ENCODE measurements around the gene RAB28.
A peak's percentile ranks its signal among the peaks of the same experiment; 100 is the strongest.

Gene RAB28

DNA sequence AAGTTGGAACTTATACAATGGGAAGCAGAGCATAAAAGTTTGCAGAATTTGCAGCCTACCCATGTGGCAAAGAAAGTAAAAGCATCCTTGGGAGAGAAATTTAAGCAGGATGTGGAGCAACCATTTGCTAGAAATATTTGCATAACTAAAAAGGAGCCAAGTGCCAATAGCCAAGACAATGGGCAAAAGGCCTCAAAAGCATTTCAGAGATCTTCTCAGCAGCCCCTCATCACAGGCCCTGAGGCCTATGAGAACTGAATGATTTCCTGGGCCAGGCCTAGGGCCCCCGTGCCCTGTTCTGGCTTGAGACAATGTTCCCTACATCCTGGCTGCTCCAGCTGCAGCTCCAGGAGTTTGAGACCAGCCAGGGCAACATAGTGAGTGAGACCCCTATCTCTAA is 25.3 kb upstream of the RAB28 start:
- no peak for DNase-seq (ENCODE audit: low read depth in 2 of 2)

DNA sequence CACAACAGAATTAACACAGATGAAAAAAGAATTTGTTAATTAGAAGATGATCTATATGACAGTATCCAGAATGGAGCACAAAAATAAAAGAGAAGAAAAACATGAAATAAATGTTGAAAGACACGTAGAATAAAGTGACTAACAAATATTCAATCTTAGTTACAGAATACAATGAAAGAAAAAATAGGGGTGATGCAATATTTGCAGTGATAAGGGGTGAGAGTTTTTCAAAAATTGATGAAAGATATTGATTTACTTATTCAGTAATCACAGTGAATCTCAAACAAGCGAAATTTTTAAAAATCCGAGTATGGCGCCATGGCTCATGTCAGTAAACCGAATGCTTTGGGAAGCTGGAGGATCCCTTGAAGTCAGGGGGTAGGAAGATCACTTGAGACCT is 20.2 kb upstream of the RAB28 start:
- DNase-seq (ENCODE audit: low read depth in 2 of 2), result no peak

DNA sequence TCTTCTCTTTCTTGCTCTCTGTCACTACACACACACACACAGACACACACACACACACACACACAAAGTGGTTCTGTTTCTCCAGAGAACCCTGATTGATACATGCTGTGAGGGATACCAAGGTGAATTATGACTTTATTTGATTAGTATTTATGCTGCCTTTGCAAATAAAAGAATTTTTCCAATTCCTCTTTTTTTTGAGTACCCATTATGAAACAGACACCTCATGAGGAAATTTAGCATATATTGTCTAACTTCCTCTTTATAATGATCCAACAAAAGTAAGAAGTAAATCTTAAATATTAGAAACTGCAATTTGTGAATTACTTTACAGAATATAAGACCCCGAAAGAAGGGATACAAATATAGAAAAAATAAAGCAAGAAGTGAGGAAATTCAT is 14.3 kb upstream of the RAB28 start:
- DNase-seq (ENCODE audit: low read depth in 2 of 2), result no peak

DNA sequence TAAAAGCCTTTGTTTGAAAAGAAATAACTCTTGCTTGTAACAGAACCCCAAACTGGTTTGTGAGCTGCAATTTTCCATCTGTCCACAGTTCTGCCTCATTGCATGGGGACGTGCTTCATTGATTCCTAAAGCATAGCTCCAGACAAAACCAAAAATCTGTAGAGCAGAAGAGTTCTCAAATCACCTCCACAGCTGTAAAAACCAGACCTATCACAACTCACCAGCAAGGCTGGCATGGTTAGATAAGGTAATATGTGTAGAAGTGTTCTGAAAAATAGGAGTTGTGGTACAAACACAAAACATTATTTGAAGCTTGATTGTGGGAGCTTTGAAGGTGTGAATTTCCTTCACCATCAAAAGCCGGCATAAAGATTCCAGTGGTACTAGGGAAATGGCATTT is 12.5 kb upstream of the RAB28 start:
- no peak for DNase-seq (ENCODE audit: low read depth in 2 of 2)

DNA sequence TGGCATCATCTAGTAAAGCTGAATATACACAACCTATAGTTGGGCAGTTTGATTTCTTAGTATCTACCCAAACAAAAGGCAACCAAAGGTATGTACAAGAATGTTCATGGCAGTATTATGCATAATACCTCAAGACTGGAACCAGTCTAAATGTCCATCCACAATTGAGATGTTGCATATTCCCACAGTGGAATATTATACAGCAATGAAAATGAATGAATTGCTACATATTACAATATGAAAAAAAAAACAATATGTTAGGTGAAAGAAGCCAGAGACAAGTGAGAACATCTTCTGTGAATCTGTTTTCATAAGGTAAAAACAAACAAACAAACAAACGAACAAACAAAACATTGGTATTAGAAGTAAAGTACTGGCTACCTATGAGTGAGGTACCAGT is 11.6 kb upstream of the RAB28 start:
- DNase-seq (ENCODE audit: low read depth in 2 of 2), result no peak

DNA sequence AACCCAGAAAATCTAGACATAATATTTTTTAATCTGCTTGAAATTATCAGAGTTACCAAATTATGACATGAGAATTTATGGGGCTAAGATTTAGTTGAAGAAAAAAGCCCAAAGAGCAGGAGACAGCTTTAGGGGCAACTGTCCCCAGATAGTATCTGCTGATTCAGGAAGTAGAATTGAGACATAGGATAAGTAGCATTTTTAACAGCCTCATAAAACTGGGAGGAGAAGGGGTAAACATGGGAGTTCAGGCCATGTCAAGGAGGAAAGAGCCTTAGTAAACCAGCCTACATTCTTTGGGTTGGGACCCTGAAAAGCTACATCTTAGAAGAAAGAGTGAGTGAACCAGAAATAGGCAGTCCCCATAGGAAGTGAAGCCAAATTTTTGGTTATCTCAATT is 9.7 kb upstream of the RAB28 start:
- DNase-seq (ENCODE audit: low read depth in 2 of 2), result no peak

DNA sequence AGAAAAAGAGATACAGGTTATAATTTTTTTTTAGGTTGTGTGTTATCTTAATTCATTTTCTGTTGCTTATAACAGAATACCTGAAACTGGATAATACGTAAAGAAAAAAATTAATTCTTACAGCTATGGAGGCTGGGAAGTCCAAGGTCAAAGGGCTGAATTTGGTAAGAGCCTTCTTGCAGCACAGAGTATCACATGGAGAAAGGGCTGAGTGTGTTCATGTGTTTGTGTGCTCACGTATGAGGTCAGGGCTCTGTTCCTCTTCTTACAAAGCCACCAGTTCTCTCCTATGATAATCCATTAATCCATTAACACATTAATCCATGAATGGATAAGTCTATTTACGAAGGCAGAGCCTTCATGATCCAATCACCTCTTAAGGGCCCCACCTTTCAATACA is 8.6 kb upstream of the RAB28 start:
- no peak for DNase-seq (ENCODE audit: low read depth in 2 of 2)

DNA sequence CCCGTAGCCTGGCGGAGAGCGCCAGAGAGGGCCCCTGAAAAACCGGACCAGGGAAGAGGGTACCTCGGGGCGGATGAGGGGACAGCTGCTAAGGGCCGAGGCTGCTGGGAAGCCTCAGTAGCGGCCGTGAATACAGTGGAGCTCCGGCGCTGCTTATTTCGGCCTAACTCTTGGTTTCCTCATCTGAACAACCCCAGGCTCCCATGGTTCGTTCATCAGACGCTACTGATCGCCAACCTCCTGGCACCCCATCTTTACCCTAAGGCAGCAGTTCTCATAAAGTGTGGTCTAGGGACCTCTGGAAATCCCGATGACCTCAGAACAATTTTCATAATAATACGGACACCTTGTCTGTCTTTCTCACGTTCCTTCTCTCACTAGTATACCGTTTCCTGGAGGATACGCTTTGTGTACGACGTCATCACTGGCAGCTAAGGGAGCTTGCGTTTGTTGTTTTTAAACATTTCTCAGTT is 645 bp upstream of the RAB28 start:
- peak in 1 of 2 donors; percentile 1 for DNase-seq (ENCODE audit: low read depth in 2 of 2)

DNA sequence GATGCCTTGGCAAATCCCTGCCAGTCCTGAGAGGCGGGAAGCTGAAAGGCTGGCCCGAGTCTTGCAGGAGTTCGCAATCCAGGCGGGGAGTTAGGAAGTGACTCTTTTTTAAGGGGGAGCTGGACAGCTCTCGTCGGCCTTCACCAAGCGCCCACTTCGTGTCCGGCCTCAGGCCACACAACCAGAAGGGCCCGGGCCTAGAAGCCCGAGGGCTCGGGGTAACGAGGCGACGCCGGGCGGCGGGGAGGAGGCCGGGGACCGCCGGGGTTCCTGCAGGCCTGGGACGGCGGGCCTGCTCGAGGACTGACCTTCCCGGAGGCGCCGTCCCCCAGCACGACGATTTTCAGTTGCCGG is 395 bp downstream of the RAB28 start:
- DNase-seq (ENCODE audit: low read depth in 2 of 2), result no peak

DNA sequence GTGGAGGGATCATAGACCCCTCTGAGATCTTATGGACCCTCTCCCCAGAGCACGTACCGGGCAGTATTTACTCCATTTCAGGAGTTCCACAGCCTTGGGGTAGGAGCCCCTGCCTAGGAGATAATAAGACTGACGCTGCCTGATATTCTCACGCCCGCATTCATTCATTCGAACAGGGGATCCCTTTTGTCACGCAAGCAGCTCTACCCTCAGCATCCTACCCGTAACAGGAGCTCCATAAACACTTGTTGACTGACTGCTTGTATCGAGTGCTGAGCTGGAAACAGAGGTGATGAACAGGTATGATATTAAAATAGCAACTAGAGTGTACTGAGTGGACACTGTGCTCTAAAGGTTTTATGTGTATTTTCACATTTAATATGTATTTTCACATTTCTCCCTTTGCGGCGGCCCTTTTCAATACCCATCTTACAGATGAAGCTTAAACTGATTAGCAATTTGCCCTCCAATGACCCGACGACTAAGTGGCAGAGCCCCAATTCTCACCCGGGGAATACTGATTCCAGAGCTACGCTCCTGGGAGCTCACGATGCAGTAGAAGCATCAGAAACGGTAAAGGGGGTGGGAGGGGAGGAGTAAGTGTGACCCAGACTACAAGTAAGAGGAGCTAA is 888 bp downstream of the RAB28 start:
- DNase-seq (ENCODE audit: low read depth in 2 of 2), result no peak

DNA sequence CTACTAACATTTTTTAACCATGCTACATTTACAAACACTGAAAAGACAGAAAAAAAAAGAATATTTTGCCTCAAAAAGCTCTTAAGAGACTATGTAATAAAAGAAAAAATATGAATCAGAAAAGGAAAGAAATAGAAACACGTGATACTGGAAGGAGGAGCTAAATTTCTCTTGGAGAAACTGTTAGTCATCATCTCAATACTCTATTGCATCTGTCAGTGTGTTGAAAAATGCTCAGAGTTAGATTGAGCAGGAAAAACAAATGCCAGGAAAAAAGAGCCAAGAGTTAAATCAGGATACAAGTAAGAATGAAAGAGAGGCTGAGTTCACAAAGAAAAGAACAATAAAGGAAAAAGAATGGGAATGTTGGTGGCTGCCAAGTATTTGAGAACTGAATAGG is 2.6 kb downstream of the RAB28 start:
- no peak for DNase-seq (ENCODE audit: low read depth in 2 of 2)

DNA sequence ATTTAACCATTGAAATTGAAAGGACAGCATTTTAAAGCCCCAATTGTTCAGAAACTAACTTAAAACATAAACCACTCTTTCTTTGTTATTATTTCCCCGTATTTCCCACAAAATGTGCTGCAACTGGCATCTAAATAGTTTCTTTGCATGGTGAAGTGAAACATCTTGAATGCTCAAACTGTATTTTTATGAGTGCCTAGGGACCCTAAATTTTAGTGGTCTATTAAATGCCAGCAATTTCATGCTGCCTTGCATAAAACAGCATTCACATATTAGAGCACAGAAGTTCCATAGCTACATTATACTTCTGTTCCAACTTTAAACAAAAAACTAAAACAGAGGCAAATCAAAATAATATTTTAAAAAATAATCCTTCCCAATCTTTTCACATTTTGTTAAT is 5.4 kb downstream of the RAB28 start:
- DNase-seq (ENCODE audit: low read depth in 2 of 2), result no peak

DNA sequence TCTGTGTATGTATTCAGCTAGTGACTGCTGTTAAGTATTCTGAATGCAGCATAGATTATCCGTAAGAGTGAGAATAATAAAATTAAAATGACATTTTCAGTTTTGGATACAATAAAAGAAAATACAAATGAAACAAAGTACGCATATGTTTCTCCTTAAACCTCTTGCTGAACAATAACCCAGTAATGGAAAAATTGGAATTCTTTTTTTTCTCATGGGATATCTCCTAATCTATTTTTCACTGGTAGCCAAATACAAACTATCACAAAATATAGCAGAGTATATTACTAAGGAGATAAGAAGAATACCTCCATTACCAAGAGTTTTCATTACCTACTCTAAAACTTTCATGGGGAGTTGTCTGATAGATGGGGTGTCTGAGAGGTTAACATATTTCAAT is 6.0 kb downstream of the RAB28 start:
- DNase-seq (ENCODE audit: low read depth in 2 of 2), result no peak

DNA sequence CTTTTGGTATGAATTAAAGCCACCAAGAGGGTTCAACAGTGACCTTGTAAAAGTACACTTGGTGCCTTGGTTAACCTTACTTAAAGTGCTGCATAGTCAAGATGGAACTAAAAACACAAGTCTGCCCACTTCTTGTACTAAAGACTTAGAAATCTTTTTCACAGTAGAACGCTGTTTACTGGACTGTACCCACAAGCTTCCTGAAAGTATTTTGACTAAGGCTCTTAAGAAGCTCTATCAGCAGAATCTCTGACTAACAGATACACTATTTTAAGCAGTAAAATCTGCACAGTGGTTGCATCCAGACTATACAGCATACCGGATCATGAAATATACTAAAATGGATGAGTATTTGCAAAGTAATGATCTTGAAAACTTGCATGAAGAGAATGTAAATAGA is 7.2 kb downstream of the RAB28 start:
- DNase-seq (ENCODE audit: low read depth in 2 of 2), result no peak

DNA sequence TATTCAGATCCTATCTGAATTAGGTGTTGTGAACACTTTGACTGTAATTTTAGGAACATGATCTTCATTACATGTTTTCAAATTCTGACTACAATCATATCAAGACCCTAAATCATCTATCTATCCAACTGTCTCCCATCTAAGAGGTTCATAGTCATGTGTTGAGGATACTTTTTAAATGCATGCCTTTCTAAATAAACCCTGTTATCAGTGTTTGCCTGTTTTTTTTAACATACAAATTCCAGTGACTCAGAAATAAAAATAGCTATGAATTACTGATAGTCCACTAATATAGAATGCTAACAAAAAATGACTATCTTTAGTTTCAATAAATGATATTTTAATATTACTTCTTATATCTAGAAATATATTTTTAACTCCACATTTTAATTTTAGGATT is 8.0 kb downstream of the RAB28 start:
- no peak for DNase-seq (ENCODE audit: low read depth in 2 of 2)

DNA sequence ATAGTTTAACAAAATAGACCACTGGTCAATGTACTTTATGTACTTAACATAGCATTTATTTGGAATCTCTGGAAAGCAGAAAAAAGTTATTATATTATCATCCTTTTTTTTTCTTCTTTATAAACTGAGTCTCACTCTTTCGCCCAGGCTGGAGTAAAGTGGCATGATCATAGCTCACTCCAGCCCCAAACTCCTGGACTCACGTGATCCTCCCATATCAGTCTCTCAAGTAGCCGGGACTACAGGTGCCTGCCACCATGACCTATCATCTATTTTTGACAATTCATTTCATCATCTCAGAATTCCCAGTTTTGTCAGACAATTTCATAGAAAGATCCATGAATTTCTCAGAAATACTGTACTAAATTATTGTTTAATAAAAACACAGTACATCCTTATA is 12.7 kb downstream of the RAB28 start:
- no peak for DNase-seq (ENCODE audit: low read depth in 2 of 2)

DNA sequence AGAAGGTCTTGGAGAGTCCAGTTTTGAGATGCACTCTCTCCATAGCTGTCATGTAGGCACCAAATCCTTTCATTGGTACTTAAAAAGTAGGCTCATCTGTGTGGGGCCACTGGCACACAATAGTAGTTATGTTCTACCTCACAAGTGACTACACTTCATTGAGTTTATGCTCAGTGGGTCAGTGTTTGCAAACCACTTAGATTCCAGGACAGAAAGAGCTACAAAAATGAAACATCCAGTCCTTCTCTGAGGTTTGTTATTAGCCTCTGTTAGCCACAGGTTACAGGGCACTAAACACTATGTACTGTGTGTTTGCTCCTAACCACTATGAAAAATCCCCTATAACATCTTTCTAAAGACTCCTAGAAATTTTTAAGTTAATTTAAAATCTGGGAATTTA is 13.8 kb downstream of the RAB28 start:
- no peak for DNase-seq (ENCODE audit: low read depth in 2 of 2)

DNA sequence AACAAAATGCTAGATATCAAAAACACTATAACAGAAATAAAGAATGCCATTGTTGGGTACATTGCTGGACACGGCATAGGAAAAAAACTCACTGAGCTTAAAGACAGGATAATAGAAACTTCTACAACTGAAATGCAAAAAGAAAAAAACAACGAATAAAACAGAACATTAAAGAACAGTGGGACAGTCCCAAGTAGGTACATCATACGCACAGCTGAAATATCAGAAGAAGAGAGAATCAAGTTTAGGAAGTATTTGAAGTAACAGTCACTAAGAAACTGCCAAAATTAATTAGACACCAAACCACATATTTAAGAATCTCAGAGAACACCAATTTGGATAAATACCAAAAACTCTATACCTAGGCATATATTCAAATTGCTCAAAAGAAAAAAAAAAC is 19.2 kb downstream of the RAB28 start:
- no peak for DNase-seq (ENCODE audit: low read depth in 2 of 2)

DNA sequence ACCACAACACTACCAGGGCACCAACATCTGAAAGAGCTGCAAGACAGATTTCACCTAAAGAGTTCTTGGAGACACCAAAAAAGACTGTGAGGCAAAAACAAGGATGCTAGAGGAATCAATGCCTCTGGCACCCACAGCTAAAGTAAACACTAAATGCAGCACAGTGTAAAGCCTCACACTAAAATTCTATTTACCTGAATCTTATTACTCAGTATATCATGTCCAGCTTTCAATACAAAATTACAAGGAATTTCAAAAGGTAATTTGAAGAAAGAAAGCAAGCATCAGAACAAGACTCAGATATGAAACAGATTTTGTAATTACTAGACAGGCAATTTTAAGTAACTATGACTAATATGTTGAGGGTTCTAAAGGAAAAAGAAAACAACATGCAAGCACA is 19.6 kb downstream of the RAB28 start:
- no peak for DNase-seq (ENCODE audit: low read depth in 2 of 2)

DNA sequence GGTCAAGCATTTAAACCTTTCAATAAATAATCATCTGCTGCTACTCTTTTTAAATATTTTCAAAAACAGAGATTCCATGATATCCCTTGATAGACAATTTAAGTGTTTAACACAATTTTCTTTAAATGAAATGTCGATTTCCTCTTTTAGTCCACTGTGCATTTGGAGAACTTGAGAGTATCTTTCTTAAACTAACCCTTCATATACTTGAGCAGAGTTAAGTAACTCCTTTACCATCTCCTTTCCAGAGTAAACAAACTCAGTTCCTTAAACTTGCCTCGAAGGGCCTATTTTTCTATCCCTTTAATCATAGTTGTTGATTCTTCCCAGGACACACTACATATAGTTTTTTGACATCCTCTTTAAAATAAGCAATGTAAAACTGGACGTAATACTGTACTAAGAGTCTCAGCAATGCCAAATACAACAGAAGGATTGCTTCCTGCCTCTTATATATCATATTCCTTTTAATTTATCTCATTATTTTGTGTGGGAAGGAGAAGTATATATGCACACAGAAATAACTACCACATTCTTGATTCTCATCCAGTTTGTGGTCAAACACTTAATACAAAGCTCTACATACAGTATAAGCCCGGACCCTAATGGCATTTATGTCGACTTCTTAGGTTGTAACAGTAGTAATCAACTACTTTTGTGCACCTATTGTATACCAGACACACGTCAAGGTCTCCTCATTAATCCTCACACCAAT is 22.8 kb downstream of the RAB28 start:
- DNase-seq (ENCODE audit: low read depth in 2 of 2), result no peak

DNA sequence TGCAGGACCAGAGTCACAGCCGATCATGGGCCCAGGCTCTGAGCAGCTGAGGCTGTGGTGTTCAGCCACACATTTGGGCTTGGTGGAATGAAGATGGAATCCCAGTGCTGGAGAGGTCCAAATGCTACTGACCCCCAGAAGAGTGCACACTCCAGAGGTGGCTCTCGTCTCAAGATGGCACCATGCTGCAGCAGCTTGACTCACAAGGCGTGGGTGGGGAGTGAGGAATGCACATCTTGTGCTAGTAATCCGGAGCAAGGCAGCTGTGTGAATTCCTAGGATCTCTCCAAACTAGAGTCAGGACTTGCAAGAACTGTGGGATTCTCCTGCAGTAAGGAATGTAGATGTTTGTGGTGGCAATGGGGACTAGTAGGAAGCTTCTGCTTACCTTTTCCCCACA is 28.7 kb downstream of the RAB28 start:
- no peak for DNase-seq (ENCODE audit: low read depth in 2 of 2)

DNA sequence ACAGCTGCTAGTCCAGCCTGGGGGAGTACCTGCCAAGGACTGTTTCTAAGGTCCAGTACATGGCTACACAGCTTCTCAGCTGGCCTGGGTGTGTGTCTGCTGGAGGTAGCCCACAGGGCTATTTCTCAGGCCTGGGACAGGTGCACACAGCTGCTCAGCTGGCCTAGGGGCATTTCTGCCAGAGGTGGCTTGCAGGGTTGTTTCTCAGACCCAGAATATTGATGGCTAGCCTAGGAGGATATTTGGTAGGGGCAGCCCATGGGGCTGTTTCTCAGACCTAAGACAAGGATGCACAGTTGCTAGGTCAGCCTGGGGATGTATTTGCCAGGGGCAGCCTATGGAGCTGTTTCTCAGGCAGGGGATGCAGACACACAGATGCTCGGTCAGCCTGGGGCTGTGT is 29.4 kb downstream of the RAB28 start:
- no peak for DNase-seq (ENCODE audit: low read depth in 2 of 2)

DNA sequence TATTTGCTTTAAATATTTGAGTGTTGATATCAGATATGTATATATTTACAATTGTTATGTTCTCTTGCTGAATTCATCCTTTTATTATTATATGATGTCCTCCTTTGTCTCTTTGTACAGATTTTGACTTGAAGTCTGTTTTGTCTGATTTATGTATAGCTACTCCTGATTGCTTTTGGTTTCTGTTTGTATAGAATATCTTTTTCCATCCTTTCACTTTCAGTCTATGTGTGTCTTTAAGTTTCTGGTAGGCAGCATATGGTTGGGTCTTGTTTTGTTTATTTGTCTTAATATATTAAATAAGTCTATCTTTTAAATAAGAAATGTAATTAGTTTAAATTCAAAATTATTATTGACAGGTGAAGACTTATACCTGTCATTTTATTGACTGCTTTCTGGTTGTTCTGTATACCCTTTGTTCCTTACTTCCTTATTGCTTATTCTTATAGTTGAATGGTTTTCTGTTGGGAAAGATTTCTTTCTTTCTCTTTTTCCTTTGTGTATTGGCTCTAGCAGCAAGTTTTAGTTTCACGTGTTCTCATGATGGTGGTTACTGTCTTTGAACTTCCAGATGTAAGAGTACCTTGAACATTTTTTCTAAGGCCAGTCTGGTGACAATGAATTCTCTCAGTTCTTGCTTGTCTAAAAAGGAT is 31.1 kb downstream of the RAB28 start:
- DNase-seq (ENCODE audit: low read depth in 2 of 2), result no peak
